Activated CD4-positive, alpha-beta memory T cell treated with anti-CD3 and anti-CD28 coated beads, Interleukin-2, amount 10 ng/mL, durations not matched to agents 7 days and 5 days (primary cell): ENCODE measurements around the gene ACOT12. TPM values are rescaled to one million over a fixed set of nuclear protein-coding genes. Genes with fewer than 3 reads are reported as not detected.

Experiments
- CTCF ChIA-PET: fragments of 350-600 bp; sonication (Branson Sonifier 250); formaldehyde crosslinking; loops from one replicate; lab custom pipeline; 2021; ENCODE audit warnings: antibody characterized with exemption, inconsistent platforms; lab: Charles Lee
- POLR2A ChIA-PET: fragments of 350-600 bp; sonication (Branson Sonifier 250); formaldehyde crosslinking; loops from one replicate; lab custom pipeline; 2021; ENCODE audit warnings: antibody characterized with exemption; lab: Charles Lee
- DNase-seq: peaks from one replicate; pipeline ENCODE4 v3.0.0-alpha.2; 2020
- H3K27ac Mint-ChIP-seq: one replicate; pipeline ENCODE4 v1.8.0; 2021; ENCODE audit warnings: mild to moderate bottlenecking, mixed read lengths
- H3K27me3 Mint-ChIP-seq: one replicate; pipeline ENCODE4 v1.8.0; 2021; ENCODE audit warnings: mixed read lengths
- H3K36me3 Mint-ChIP-seq: one replicate; pipeline ENCODE4 v1.8.0; 2021; ENCODE audit warnings: low read depth, mixed read lengths
- H3K4me1 Mint-ChIP-seq: one replicate; pipeline ENCODE4 v1.8.0; 2021; ENCODE audit warnings: mixed read lengths
- H3K4me3 Mint-ChIP-seq: one replicate; pipeline ENCODE4 v1.8.0; 2021; ENCODE audit warnings: mild to moderate bottlenecking, mixed read lengths
- H3K9me3 Mint-ChIP-seq: one replicate; pipeline ENCODE4 v1.8.0; 2021; ENCODE audit warnings: mixed read lengths
- total RNA-seq, 2 experiments: library from RNA; stranded (reverse); gene quantifications; one replicate each; pipeline ENCODE4 v1.2.3, GENCODE V29; 2021

Gene ACOT12
- total RNA-seq, 2 experiments from 2014 or later: not detected

DNA sequence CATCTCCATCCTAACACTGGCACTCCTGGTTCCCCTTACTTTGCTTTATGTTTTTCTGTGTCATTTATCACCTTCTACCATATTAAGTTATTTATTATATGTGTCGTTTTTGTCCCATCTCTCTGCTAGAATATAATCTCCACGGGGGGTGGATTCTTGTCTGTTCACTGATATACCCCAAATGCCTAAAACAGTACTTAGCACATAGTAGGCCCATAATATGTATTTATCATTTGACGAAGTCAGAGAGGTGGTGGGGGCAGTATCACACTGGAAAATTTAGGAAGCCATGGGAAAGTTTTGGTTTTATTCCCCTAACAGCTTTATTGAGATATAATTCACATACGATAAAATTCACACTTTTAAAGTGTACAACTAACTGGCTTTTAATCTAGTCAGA, 78.1 kb downstream of the ACOT12 start:
- POLR2A ChIA-PET: interaction anchor here (4.0 kb wide), 1 partner anchor 13 kb away, joined by 23 read pairs; the partner anchor contains the start of gene ZCCHC9
- CTCF ChIA-PET: no interaction called here
- no peaks in the 10 kb centered on the region for H3K27me3 Mint-ChIP-seq
- no peaks in the 10 kb centered on the region for H3K4me1 Mint-ChIP-seq
- H3K27ac Mint-ChIP-seq: no peak overlapping the region
- H3K36me3 Mint-ChIP-seq: peaks cover 35% of the 10 kb centered on the region
- H3K4me3 Mint-ChIP-seq: no peak overlapping the region
- H3K9me3 Mint-ChIP-seq: no peaks in the 10 kb centered on the region
- DNase-seq: no peak

GRCh38 chr5:81315336-81315735, 78.6 kb downstream of the ACOT12 start:
- H3K36me3 Mint-ChIP-seq: peaks cover 38% of the 10 kb centered on the region

DNA sequence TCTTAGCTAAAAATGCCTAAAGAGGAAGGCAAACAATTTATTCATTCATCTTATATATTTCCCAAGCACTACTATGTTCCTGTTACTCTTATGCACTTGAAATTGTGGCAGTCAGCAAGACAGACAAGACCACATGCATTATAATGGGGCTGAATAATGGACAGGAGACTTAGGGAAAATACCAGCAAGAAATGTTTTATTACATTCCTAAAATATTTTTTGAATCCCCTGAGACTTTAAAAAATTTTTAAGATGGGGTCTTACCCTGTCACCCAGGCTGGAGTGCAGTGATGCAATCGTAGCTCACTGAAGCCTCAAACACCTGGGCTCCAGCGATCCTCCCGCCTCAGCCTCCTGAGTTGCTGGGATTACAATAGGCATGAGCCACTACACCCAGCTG, 79.4 kb downstream of the ACOT12 start:
- Mint-ChIP-seq H3K4me3 (no peak overlapping the region), H3K4me1 (no peaks in the 10 kb centered on the region), H3K27ac (no peak overlapping the region), H3K27me3 (no peaks in the 10 kb centered on the region), H3K36me3 (peaks cover 44% of the 10 kb centered on the region), H3K9me3 (no peaks in the 10 kb centered on the region)
- POLR2A ChIA-PET: interaction anchor here (4.0 kb wide), 1 partner anchor 12 kb away, joined by 23 read pairs; the partner anchor contains the start of gene ZCCHC9
- DNase-seq: no peak
- CTCF ChIA-PET: no interaction called here

More at GRCh38 chr5:81315336-81315735, 78.6 kb downstream of the ACOT12 start:
- H3K27ac Mint-ChIP-seq: no peak overlapping the region
- H3K9me3 Mint-ChIP-seq: no peaks in the 10 kb centered on the region
- no peaks in the 10 kb centered on the region for H3K27me3 Mint-ChIP-seq
- POLR2A ChIA-PET: interaction anchor here (4.0 kb wide), 1 partner anchor 13 kb away, joined by 23 read pairs; the partner anchor contains the start of gene ZCCHC9
- CTCF ChIA-PET: no interaction called here
- no peak for DNase-seq
- no peaks in the 10 kb centered on the region for H3K4me1 Mint-ChIP-seq
- no peak overlapping the region for H3K4me3 Mint-ChIP-seq

- ChIA-PET POLR2A (interaction anchor here (4.0 kb wide), 1 partner anchor 11 kb away, joined by 23 read pairs; the partner anchor contains the start of gene ZCCHC9), CTCF (no interaction called here)
- H3K4me3 Mint-ChIP-seq: no peak overlapping the region
- no peaks in the 10 kb centered on the region for H3K27me3 Mint-ChIP-seq
- H3K36me3 Mint-ChIP-seq: peaks cover 52% of the 10 kb centered on the region
- no peaks in the 10 kb centered on the region for H3K9me3 Mint-ChIP-seq
- no peak for DNase-seq
- H3K27ac Mint-ChIP-seq: no peak overlapping the region
- no peaks in the 10 kb centered on the region for H3K4me1 Mint-ChIP-seq
Measured at GRCh38 chr5:81313686-81314085, 80.2 kb downstream of the ACOT12 start.

DNA sequence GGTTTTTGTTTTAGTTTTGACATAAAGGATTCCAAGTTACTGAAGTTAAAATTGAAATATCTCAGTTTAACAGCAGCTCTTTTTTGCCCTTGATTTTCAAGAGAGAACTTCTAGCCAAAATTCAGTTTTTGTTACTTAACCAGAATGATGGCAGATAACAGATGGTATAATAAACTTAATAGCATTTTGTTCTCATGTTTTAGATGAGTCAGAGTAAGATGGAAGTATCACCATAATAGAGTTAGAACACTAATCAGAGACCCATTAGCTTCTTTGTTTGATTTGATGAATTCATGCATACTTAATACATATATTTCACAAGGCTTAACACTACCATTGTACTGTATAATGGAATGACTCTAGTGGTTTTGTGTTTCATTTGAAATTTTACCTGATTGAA, 80.7 kb downstream of the ACOT12 start:
- no peak for DNase-seq
- H3K27me3 Mint-ChIP-seq: no peaks in the 10 kb centered on the region
- H3K4me1 Mint-ChIP-seq: no peaks in the 10 kb centered on the region
- H3K9me3 Mint-ChIP-seq: no peaks in the 10 kb centered on the region
- CTCF ChIA-PET: no interaction called here
- no peak overlapping the region for H3K27ac Mint-ChIP-seq
- no peak overlapping the region for H3K4me3 Mint-ChIP-seq
- POLR2A ChIA-PET: interaction anchor here (4.0 kb wide), 1 partner anchor 11 kb away, joined by 23 read pairs; the partner anchor contains the start of gene ZCCHC9
- H3K36me3 Mint-ChIP-seq: peaks cover 52% of the 10 kb centered on the region

DNA sequence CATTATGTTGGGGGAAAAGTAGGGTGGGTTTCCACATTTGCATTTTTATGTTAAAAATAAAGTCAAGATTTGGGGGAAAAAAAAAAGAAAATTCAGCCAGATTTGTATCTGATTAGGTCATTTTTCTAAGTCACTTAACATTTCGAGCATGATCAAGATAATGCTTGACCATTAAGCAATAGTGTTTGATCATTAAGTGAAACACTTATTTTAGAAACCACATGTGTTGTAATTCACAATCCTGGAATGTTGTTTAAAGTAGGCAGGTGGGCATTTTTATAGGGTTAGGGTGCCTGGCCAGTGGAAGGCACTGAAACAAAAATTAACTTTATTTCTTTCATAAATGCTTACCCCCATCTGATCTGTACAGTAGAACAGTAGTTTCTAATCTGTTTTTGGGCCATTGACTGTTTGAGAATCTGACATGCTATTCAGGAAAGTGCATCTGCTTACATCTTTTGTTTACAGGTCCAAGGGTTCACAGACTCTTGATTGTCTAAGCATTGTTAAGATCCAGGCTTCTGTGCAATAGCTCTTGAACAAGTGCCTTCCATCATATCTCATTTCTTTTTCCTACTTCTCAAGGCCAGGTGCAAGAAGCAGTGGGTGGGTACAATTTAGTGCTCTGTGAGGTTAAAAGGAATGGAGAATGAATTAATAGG, 83.4 kb downstream of the ACOT12 start:
- DNase-seq: no peak
- Mint-ChIP-seq H3K27me3 (no peaks in the 10 kb centered on the region), H3K4me3 (no peak overlapping the region), H3K27ac (no peak overlapping the region), H3K4me1 (peaks cover 3% of the 10 kb centered on the region), H3K36me3 (peaks cover 53% of the 10 kb centered on the region), H3K9me3 (no peaks in the 10 kb centered on the region)
- CTCF ChIA-PET: interaction anchor here (0.9 kb wide), 1 partner anchor 9 kb away, joined by 3 read pairs; the partner anchor contains the start of gene ZCCHC9
- POLR2A ChIA-PET: interaction anchor here (1.2 kb wide), 1 partner anchor 9 kb away, joined by 6 read pairs; the partner anchor contains the start of gene ZCCHC9

- no peak for DNase-seq
- no peak overlapping the region for H3K4me3 Mint-ChIP-seq
- no peaks in the 10 kb centered on the region for H3K27me3 Mint-ChIP-seq
- H3K36me3 Mint-ChIP-seq: peaks cover 52% of the 10 kb centered on the region
- no peak overlapping the region for H3K27ac Mint-ChIP-seq
- ChIA-PET CTCF (interaction anchor here (1.2 kb wide), 1 partner anchor 9 kb away, joined by 7 read pairs; no protein-coding TSS in a partner anchor), POLR2A (interaction anchor here (0.6 kb wide), 1 partner anchor 9 kb away, joined by 3 read pairs; no protein-coding TSS in a partner anchor)
- H3K4me1 Mint-ChIP-seq: peaks cover 14% of the 10 kb centered on the region
- no peaks in the 10 kb centered on the region for H3K9me3 Mint-ChIP-seq
Measured at GRCh38 chr5:81308836-81309235, 85.1 kb downstream of the ACOT12 start.

DNA sequence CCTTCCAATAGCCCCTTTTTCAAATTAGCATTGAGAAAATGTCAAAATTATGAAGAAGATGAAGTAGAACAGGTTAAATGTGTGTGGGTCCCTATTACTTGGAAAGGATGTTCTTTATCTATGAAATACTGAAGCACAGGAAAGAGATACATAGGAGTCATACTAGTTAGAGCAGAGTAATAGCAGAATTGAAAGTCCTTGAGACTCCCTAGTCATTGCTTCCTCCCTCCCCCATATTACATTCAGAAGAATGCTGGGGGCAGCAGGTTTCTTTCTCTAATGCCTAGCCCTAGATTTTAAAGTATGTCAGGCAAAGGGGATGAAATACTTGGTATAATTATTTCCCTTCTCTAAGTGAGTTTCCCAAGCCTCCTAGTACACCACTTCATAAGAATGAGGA, 88.1 kb downstream of the ACOT12 start:
- Mint-ChIP-seq H3K4me3 (no peak overlapping the region), H3K27me3 (no peaks in the 10 kb centered on the region), H3K9me3 (no peaks in the 10 kb centered on the region), H3K27ac (no peak overlapping the region), H3K4me1 (peaks cover 27% of the 10 kb centered on the region), H3K36me3 (peaks cover 31% of the 10 kb centered on the region)
- CTCF ChIA-PET: no interaction called here
- POLR2A ChIA-PET: no interaction called here
- no peak for DNase-seq

- H3K27me3 Mint-ChIP-seq: no peaks in the 10 kb centered on the region
- CTCF ChIA-PET: interaction anchor here (1.5 kb wide), 1 partner anchor 109 kb away, joined by 4 read pairs; no protein-coding TSS in a partner anchor
- H3K4me1 Mint-ChIP-seq: peaks cover 45% of the 10 kb centered on the region
- no peak for DNase-seq
- H3K4me3 Mint-ChIP-seq: peak overlapping the region; percentile 31
- POLR2A ChIA-PET: interaction anchor here (0.8 to 2.9 kb wide), 4 partner anchors 10 to 974 kb away, joined by 3 to 23 read pairs (median 6); partner anchors contain the start of genes RPS23 and ZFYVE16
- H3K27ac Mint-ChIP-seq: no peak overlapping the region
- H3K36me3 Mint-ChIP-seq: peaks cover 15% of the 10 kb centered on the region
- H3K9me3 Mint-ChIP-seq: no peaks in the 10 kb centered on the region
Measured at GRCh38 chr5:81303563-81303962, 90.4 kb downstream of the ACOT12 start.

DNA sequence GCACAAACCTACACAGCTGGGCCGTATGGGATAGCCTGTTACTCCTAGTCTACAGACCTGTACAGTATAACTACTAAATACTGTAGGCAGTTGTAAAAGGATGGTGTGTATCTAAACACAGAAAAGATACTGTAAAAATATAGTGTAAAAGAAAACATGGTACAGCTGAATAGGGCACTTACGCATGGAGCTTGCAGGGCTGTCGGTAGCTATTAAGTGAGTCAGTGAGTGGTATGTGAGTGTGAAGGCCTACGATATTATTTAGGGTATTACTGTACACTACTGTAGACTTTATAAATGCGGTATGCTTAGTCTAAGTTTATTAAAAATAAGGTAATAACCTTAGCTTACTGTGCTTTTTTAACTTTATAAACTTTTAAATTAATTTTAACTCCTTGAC, 91.3 kb downstream of the ACOT12 start:
- ChIA-PET CTCF (interaction anchor here (1.0 to 2.0 kb wide), 5 partner anchors 7 to 647 kb away, joined by 3 to 5 read pairs (median 3); no protein-coding TSS in a partner anchor), POLR2A (interaction anchor here (0.7 to 2.9 kb wide), 7 partner anchors 8 to 975 kb away, joined by 3 to 23 read pairs (median 4); partner anchors contain the start of gene RPS23)
- H3K4me1 Mint-ChIP-seq: peaks cover 52% of the 10 kb centered on the region
- peak overlapping the region; percentile 86 for H3K4me3 Mint-ChIP-seq
- H3K27ac Mint-ChIP-seq: no peak overlapping the region
- peaks cover 15% of the 10 kb centered on the region for H3K36me3 Mint-ChIP-seq
- no peaks in the 10 kb centered on the region for H3K27me3 Mint-ChIP-seq
- H3K9me3 Mint-ChIP-seq: no peaks in the 10 kb centered on the region
- DNase-seq: no peak

- POLR2A ChIA-PET: interaction anchor here (0.6 to 2.9 kb wide), 17 partner anchors 8 to 976 kb away, joined by 3 to 23 read pairs (median 3); partner anchors contain the start of genes DHFR, MSH3, RPS23 and SSBP2
- Mint-ChIP-seq H3K27ac (peak within 1 kb of the TSS; percentile 88), H3K36me3 (peaks cover 15% of the 10 kb centered on the region), H3K4me1 (peaks cover 59% of the 10 kb centered on the region), H3K9me3 (no peaks in the 10 kb centered on the region), H3K4me3 (peak within 1 kb of the TSS; percentile 86), H3K27me3 (no peaks in the 10 kb centered on the region)
- peak; percentile 94 for DNase-seq
- CTCF ChIA-PET: interaction anchor here (0.7 to 3.3 kb wide), 7 partner anchors 9 to 646 kb away, joined by 3 to 16 read pairs (median 3); no protein-coding TSS in a partner anchor
Measured at GRCh38 chr5:81301271-81302015, 92.5 kb downstream of the ACOT12 start, which contains the start of gene ZCCHC9. Gene ZCCHC9, plus strand, starts transcription at chr5:81301587. Its CDS starts 3,171 bp downstream, at chr5:81304758.

DNA sequence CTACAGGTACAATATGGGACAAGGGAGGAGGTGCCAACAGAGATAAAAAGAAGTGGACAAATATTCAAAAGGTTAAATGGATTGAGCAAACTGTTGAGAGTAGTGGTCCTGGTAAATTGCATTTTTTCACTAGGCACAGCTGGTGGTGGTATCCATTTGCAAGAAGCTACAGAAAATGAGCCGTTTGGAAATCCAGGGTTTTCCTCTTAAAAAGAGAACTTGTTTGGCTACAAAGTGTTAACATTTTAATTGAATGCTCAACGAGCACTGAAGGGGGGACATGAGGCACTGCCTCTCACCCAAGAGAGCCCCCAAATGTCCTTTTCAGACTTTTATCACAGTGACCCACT, 93.0 kb downstream of the ACOT12 start:
- CTCF ChIA-PET: interaction anchor here (2.0 to 3.3 kb wide), 2 partner anchors 10 to 14 kb away, joined by 5 to 16 read pairs; no protein-coding TSS in a partner anchor
- H3K4me1 Mint-ChIP-seq: peaks cover 59% of the 10 kb centered on the region
- POLR2A ChIA-PET: interaction anchor here (0.6 to 2.1 kb wide), 9 partner anchors 9 to 977 kb away, joined by 3 to 10 read pairs (median 4); partner anchors contain the start of genes DHFR, MSH3, RPS23 and SSBP2
- H3K9me3 Mint-ChIP-seq: no peaks in the 10 kb centered on the region
- no peaks in the 10 kb centered on the region for H3K27me3 Mint-ChIP-seq
- no peak for DNase-seq
- peak overlapping the region; percentile 88 for H3K27ac Mint-ChIP-seq
- H3K36me3 Mint-ChIP-seq: peaks cover 15% of the 10 kb centered on the region
- H3K4me3 Mint-ChIP-seq: peak overlapping the region; percentile 86
